Esophagus muscularis mucosa (tissue), 3 donors: ENCODE results near the gene CERS5.

Experiments used
- POLR2A ChIP-seq: fragments of 450-650 bp; IDR thresholded peaks from one replicate; pipeline ENCODE4 v1.6.1; 2017; ENCODE audit warnings: antibody characterized with exemption, moderate library complexity, mild to moderate bottlenecking, low read depth
- POLR2AphosphoS5 ChIP-seq, 2 donors: sonication (generic); formaldehyde crosslinking; IDR thresholded peaks; one replicate each; pipeline ENCODE4 v1.6.1; 2017; ENCODE audit warnings: antibody characterized with exemption in 2 of 2
- TF ChIP-seq, protein P1 (sequence below), 3 experiments: fragments of 200-600 bp in 2 of 3; fragments of 450-650 bp in 1 of 3; sonication (generic) in 2 of 3; IDR thresholded peaks; one replicate each; pipeline ENCODE4 v1.5.1; 2017 to 2019; ENCODE audit warnings: antibody characterized with exemption in 3 of 3, mild to moderate bottlenecking in 2 of 3, moderate library complexity in 1 of 3

DNA sequence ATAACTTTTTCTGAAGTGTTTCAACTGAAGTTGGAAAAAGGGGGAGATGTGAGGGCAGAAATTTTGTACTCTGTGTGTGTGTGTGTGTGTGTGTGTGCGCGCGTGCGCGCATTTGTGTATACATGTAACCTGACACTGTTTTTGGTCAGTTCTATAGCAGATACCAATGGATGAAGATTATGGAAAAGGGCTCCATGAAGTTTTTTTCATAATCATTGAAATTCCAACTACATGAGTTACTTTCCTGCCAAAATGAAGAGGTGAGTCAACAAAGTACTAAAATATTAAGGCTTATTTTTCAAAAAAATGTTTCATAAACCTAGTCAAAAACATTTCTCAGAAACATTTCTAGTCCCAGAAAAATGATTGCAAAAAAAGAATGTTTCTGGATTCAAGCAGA is 25.7 kb upstream of the CERS5 start:
- TF ChIP-seq, protein P1, sequence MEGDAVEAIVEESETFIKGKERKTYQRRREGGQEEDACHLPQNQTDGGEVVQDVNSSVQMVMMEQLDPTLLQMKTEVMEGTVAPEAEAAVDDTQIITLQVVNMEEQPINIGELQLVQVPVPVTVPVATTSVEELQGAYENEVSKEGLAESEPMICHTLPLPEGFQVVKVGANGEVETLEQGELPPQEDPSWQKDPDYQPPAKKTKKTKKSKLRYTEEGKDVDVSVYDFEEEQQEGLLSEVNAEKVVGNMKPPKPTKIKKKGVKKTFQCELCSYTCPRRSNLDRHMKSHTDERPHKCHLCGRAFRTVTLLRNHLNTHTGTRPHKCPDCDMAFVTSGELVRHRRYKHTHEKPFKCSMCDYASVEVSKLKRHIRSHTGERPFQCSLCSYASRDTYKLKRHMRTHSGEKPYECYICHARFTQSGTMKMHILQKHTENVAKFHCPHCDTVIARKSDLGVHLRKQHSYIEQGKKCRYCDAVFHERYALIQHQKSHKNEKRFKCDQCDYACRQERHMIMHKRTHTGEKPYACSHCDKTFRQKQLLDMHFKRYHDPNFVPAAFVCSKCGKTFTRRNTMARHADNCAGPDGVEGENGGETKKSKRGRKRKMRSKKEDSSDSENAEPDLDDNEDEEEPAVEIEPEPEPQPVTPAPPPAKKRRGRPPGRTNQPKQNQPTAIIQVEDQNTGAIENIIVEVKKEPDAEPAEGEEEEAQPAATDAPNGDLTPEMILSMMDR (IDR thresholded peaks at IDR 0.05): no peak
- no peak for TF ChIP-seq POLR2A
- no peak for TF ChIP-seq POLR2AphosphoS5 (IDR thresholded peaks at IDR 0.05)
